HepG2 (cell line): ENCODE measurements around the gene CAPZB. TPM values are rescaled to one million over a fixed set of nuclear protein-coding genes. Genes with fewer than 3 reads are reported as not detected.

Experiments
- ATF7-NPFF ChIP-seq: sonication (generic); formaldehyde crosslinking; IDR thresholded peaks from 2 replicates; pipeline ENCODE4 v1.8.1; 2023; ENCODE audit warnings: mild to moderate bottlenecking, low read depth, missing genetic modification reagents, moderate library complexity
- BORCS8-MEF2B ChIP-seq: sonication (generic); formaldehyde crosslinking; IDR thresholded peaks from 2 replicates; pipeline ENCODE4 v1.8.0; 2022; ENCODE audit warnings: mild to moderate bottlenecking, missing genetic modification reagents
- HOXA5 ChIP-seq: sonication (generic); formaldehyde crosslinking; IDR thresholded peaks from 2 replicates; pipeline ENCODE4 v1.4.0; 2020; ENCODE audit warnings: missing genetic modification reagents
- HOXD1 ChIP-seq: sonication (generic); formaldehyde crosslinking; IDR thresholded peaks from 2 replicates; pipeline ENCODE4 v1.5.0; 2020; ENCODE audit warnings: missing genetic modification reagents
- MED13 ChIP-seq: sonication (generic); formaldehyde crosslinking; IDR thresholded peaks from 2 replicates; pipeline ENCODE4 v1.5.0; 2020; ENCODE audit warnings: missing genetic modification reagents
- NFKBIZ ChIP-seq: IDR thresholded peaks from 2 replicates; pipeline ENCODE4 v1.6.1; 2018; ENCODE audit warnings: missing genetic modification reagents, missing compliant biosample characterization
- NR2C2 ChIP-seq: sonication (generic); formaldehyde crosslinking; IDR thresholded peaks from 2 replicates; pipeline ENCODE4 v1.4.0; 2020; ENCODE audit warnings: missing genetic modification reagents, mild to moderate bottlenecking, moderate library complexity, borderline replicate concordance
- RARG ChIP-seq: sonication (generic); formaldehyde crosslinking; IDR thresholded peaks from 2 replicates; pipeline ENCODE4 v1.4.0; 2020; ENCODE audit warnings: low read depth, mild to moderate bottlenecking, missing genetic modification reagents
- SALL1 ChIP-seq: sonication (generic); formaldehyde crosslinking; IDR thresholded peaks from 2 replicates; pipeline ENCODE4 v1.8.0; 2022; ENCODE audit warnings: mild to moderate bottlenecking, missing genetic modification reagents
- SALL2 ChIP-seq: sonication (generic); formaldehyde crosslinking; IDR thresholded peaks from 2 replicates; pipeline ENCODE4 v1.8.1; 2023; ENCODE audit warnings: mild to moderate bottlenecking, missing genetic modification reagents, inconsistent platforms
- SMAD9 ChIP-seq: sonication (generic); formaldehyde crosslinking; IDR thresholded peaks from 2 replicates; pipeline ENCODE4 v1.5.1; 2020; ENCODE audit warnings: mild to moderate bottlenecking, missing genetic modification reagents
- YY1 ChIP-seq: IDR thresholded peaks from 2 replicates; pipeline ENCODE4 v1.6.1; 2011; ENCODE audit warnings: low read length, low read depth, moderate library complexity, mild to moderate bottlenecking; ENCODE audit not compliant: insufficient read depth, insufficient replicate concordance
- ZFP36L2 ChIP-seq: sonication (generic); formaldehyde crosslinking; IDR thresholded peaks from 2 replicates; pipeline ENCODE4 v1.4.0; 2020; ENCODE audit warnings: missing genetic modification reagents
- ZNF230 ChIP-seq: sonication (generic); formaldehyde crosslinking; IDR thresholded peaks from 2 replicates; pipeline ENCODE4 v1.4.0; 2020; ENCODE audit warnings: mild to moderate bottlenecking, missing genetic modification reagents
- ZNF282 ChIP-seq: fragments of 450-650 bp; IDR thresholded peaks from 2 replicates; pipeline ENCODE4 v1.6.1; 2018; ENCODE audit not compliant: partially characterized antibody
- ZNF34 ChIP-seq: sonication (generic); formaldehyde crosslinking; IDR thresholded peaks from 2 replicates; pipeline ENCODE4 v1.4.0; 2020; ENCODE audit warnings: mild to moderate bottlenecking, missing genetic modification reagents, borderline replicate concordance
- ZNF382 ChIP-seq: sonication (generic); formaldehyde crosslinking; IDR thresholded peaks from 2 replicates; pipeline ENCODE4 v1.5.0; 2020; ENCODE audit warnings: missing genetic modification reagents, mild to moderate bottlenecking, borderline replicate concordance
- ZNF570 ChIP-seq: sonication (generic); formaldehyde crosslinking; IDR thresholded peaks from 2 replicates; pipeline ENCODE4 v1.4.0; 2020; ENCODE audit warnings: mild to moderate bottlenecking, missing genetic modification reagents, borderline replicate concordance
- ZNF589 ChIP-seq: sonication (generic); formaldehyde crosslinking; conservative IDR thresholded peaks from 2 replicates; pipeline ENCODE4 v1.8.0; 2022; ENCODE audit warnings: mild to moderate bottlenecking, moderate library complexity, missing genetic modification reagents
- ZNF615 ChIP-seq: sonication (generic); formaldehyde crosslinking; IDR thresholded peaks from 2 replicates; pipeline ENCODE4 v1.5.0; 2020; ENCODE audit warnings: mild to moderate bottlenecking, missing genetic modification reagents, borderline replicate concordance
- ZNF644 ChIP-seq: IDR thresholded peaks from 2 replicates; pipeline ENCODE4 v1.6.1; 2016; ENCODE audit warnings: low read depth
- ZNF891 ChIP-seq: sonication (generic); formaldehyde crosslinking; IDR thresholded peaks from 2 replicates; pipeline ENCODE4 v1.5.0; 2020; ENCODE audit warnings: mild to moderate bottlenecking, missing genetic modification reagents
- polyA plus RNA-seq, 8 experiments: library from polyadenylated mRNA; depleted of rRNA in 3 of 8; stranded (reverse) in 7 of 8; unstranded in 1 of 8; fragments of >200 nt; fragmentation: Illumina TruSeq in 4 of 8; extraction: Trizol in 4 of 8; gene quantifications; 2 replicates each; pipeline versions ENCODE4 v1.2.1 to v1.2.3, GENCODE V29; 2011 to 2016; ENCODE audit warnings: low read depth in 4 of 8, missing spikeins in 1 of 8, mixed read lengths in 1 of 8; ENCODE audit not compliant: insufficient read depth in 1 of 8
- total RNA-seq, 5 experiments: library from RNA; depleted of rRNA; stranded (reverse); fragments of >200 nt; fragmentation: Illumina TruSeq; extraction: Trizol; gene quantifications; 2 replicates each; pipeline ENCODE4 v1.2.3, GENCODE V29; 2016; ENCODE audit warnings: low read depth in 1 of 5
- TF ChIP-seq, protein P1 (sequence below): conservative IDR thresholded peaks from 2 replicates; pipeline ENCODE4 v1.6.1; 2018; ENCODE audit warnings: missing genetic modification reagents
- TF ChIP-seq, protein P2 (sequence below): sonication (generic); formaldehyde crosslinking; IDR thresholded peaks from 2 replicates; pipeline ENCODE4 v1.4.0; 2020; ENCODE audit warnings: missing genetic modification reagents
- TF ChIP-seq, protein P3 (sequence below): sonication (generic); formaldehyde crosslinking; IDR thresholded peaks from 2 replicates; pipeline ENCODE4 v1.5.1; 2020; ENCODE audit warnings: mild to moderate bottlenecking, moderate library complexity, missing genetic modification reagents

The CAPZB gene
- total and polyA plus RNA-seq, 2 of the 13 experiments (the other 11 are each of a cell fraction or from before 2014, with no cell fraction given) = 58.9 to 76.9 TPM

DNA sequence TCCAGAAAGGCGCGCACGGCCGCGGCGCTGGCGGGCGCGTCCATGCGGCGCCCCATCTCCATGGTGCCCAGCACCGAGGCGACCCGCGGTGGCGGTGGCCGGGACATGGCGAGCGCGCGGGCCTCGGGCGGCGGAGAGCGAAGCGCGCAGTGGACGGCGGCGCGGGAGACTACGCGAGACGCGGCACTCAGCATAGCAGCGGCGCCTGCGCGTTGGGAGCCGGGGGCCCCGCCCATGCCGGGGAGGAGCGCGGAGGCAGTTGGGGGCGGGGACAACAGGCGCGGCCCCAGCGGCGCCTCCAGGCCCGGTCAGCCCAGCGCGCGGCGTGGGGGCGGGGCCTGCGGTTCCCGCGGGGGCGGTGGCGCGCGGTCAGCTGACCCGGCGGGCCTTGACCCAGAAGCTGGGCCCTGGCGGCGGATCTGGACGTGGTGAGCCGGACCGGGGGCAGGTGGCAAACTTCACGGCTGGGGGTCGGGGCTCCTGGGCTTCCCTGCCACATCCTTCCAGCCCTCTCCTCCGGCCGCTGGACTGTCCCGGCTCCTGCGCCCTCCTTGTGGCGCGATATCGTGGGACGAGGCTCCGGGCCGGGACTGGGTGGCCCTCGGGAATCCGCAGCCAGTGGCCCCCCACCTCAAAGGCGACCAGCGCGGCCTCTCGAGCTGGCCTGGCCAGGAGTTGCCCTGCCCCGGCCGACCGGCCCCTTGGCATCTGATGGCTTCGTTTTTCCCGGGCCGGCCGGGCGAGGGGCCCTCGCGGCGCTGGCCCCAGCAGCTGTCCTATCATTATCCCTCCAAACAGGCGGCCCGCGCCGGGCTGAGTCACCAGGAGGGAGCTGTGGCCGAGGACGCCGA is 173.2 kb downstream of the CAPZB start, which contains the start of the genes AKR7A2 and SLC66A1 (continued):
- TF ChIP-seq, protein P1, sequence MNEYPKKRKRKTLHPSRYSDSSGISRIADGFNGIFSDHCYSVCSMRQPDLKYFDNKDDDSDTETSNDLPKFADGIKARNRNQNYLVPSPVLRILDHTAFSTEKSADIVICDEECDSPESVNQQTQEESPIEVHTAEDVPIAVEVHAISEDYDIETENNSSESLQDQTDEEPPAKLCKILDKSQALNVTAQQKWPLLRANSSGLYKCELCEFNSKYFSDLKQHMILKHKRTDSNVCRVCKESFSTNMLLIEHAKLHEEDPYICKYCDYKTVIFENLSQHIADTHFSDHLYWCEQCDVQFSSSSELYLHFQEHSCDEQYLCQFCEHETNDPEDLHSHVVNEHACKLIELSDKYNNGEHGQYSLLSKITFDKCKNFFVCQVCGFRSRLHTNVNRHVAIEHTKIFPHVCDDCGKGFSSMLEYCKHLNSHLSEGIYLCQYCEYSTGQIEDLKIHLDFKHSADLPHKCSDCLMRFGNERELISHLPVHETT (CRISPR knock-in tag) = peak; percentile 29; the same call in 1 of the 2 replicates
- no peak for TF ChIP-seq ZNF282
- TF ChIP-seq ZNF34 (CRISPR knock-in tag) = no peak
- TF ChIP-seq, protein P2, sequence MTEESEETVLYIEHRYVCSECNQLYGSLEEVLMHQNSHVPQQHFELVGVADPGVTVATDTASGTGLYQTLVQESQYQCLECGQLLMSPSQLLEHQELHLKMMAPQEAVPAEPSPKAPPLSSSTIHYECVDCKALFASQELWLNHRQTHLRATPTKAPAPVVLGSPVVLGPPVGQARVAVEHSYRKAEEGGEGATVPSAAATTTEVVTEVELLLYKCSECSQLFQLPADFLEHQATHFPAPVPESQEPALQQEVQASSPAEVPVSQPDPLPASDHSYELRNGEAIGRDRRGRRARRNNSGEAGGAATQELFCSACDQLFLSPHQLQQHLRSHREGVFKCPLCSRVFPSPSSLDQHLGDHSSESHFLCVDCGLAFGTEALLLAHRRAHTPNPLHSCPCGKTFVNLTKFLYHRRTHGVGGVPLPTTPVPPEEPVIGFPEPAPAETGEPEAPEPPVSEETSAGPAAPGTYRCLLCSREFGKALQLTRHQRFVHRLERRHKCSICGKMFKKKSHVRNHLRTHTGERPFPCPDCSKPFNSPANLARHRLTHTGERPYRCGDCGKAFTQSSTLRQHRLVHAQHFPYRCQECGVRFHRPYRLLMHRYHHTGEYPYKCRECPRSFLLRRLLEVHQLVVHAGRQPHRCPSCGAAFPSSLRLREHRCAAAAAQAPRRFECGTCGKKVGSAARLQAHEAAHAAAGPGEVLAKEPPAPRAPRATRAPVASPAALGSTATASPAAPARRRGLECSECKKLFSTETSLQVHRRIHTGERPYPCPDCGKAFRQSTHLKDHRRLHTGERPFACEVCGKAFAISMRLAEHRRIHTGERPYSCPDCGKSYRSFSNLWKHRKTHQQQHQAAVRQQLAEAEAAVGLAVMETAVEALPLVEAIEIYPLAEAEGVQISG (CRISPR knock-in tag) = peak; percentile 58
- TF ChIP-seq ZFP36L2 (CRISPR knock-in tag) = peak; percentile 71; the same call in 1 of the 2 replicates
- no peak for TF ChIP-seq NFKBIZ (CRISPR knock-in tag)
- no peak for TF ChIP-seq RARG
- TF ChIP-seq ZNF570 (CRISPR knock-in tag) = 0 out of 2 replicates have a peak, but pooled peaks have one; percentile 59
- TF ChIP-seq HOXA5 (CRISPR knock-in tag) = no peak
- peak; percentile 92 for TF ChIP-seq ATF7-NPFF (CRISPR knock-in tag)
- TF ChIP-seq SMAD9 (CRISPR knock-in tag) = no peak
- peak; percentile 65; the same call in 1 of the 2 replicates for TF ChIP-seq SALL2 (CRISPR knock-in tag)
- no peak for TF ChIP-seq ZNF644 (CRISPR knock-in tag)
- TF ChIP-seq, protein P3, sequence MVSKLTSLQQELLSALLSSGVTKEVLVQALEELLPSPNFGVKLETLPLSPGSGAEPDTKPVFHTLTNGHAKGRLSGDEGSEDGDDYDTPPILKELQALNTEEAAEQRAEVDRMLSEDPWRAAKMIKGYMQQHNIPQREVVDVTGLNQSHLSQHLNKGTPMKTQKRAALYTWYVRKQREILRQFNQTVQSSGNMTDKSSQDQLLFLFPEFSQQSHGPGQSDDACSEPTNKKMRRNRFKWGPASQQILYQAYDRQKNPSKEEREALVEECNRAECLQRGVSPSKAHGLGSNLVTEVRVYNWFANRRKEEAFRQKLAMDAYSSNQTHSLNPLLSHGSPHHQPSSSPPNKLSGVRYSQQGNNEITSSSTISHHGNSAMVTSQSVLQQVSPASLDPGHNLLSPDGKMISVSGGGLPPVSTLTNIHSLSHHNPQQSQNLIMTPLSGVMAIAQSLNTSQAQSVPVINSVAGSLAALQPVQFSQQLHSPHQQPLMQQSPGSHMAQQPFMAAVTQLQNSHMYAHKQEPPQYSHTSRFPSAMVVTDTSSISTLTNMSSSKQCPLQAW = peak; percentile 42; the same call in 1 of the 2 replicates
- TF ChIP-seq BORCS8-MEF2B (CRISPR knock-in tag) = peak; percentile 78
- peak; percentile 24 for TF ChIP-seq HOXD1 (CRISPR knock-in tag)
- no peak for TF ChIP-seq ZNF382 (CRISPR knock-in tag)
- TF ChIP-seq MED13 (CRISPR knock-in tag) = no peak
- peak; percentile 34 for TF ChIP-seq SALL1
- 0 out of 2 replicates have a peak, but pooled peaks have one; percentile 17 for TF ChIP-seq ZNF589
- peak; percentile 66; the same call in 1 of the 2 replicates for TF ChIP-seq ZNF230
- TF ChIP-seq NR2C2 (CRISPR knock-in tag) = peak; percentile 79
- peak; percentile 84 for TF ChIP-seq YY1
- TF ChIP-seq ZNF891 = no peak; the same call in 1 of the 2 replicates
- TF ChIP-seq ZNF615 (CRISPR knock-in tag) = no peak
